OCI-LY3 (cell line): ENCODE measurements around the gene PRSS33.

Source experiments
- CTCF ChIP-seq: fragments of 200-600, 300-600 bp; sonication (generic); IDR thresholded peaks from 2 replicates; pipeline ENCODE4 v1.5.1; 2014; ENCODE audit warnings: antibody characterized with exemption, low read length, low read depth
- EZH2phosphoT487 ChIP-seq: fragments of 200-600 bp; shearing (Covaris generic); IDR thresholded peaks from 2 replicates; pipeline ENCODE4 v1.6.1; 2018; ENCODE audit warnings: antibody characterized with exemption, mixed run types, low read depth

DNA sequence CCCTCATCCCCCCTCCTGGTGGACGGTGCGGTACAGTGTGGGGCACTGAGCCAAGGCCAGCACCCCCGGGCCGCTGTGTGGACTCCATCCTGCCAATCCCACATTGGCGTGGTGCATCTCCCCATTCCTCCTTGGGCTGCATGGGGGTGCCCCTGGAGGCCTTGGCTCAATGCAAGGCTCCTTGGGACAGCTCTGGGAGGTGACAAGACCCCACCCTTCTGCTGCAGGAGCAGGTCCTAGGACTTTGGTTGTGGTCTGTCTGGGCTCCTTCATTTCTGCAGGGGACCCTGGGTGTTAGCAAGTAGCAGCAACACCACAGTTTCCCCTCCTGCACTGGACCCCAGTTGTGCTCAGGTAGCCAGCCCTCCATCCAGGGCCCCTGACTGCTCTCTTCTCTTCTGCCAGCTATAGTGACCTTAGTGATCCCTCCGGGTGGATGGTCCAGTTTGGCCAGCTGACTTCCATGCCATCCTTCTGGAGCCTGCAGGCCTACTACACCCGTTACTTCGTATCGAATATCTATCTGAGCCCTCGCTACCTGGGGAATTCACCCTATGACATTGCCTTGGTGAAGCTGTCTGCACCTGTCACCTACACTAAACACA, 31.0 kb upstream of the PRSS33 start:
- TF ChIP-seq CTCF (no peak), EZH2phosphoT487 (no peak)
